ENCODE measurements around the gene GNG13. TPM values are rescaled to one million over a fixed set of nuclear protein-coding genes. Genes with fewer than 3 reads are reported as not detected.

The GNG13 gene
- total and polyA plus RNA-seq, 12 donors, result not detected

GRCh38 chr16:819336-820043, 19.0 kb upstream of the GNG13 start:
- intact Hi-C loops (cut with DNase I), result loop anchor here in 1 of 2 donors (5.0 kb wide), 1 partner anchor 278 kb away; the partner anchor contains the start of gene C1QTNF8
- H3K27ac ChIP-seq, result no peak overlapping the region
- no peaks in the 10 kb centered on the region for H3K9me3 ChIP-seq (replicated peaks in 1 of 3)
- no peak for TF ChIP-seq CTCF (IDR thresholded peaks at IDR 0.05)
- no peak for TF ChIP-seq POLR2A (IDR thresholded peaks at IDR 0.05)
- DNase-seq, result no peak
- 53 to 68% (median 64%) methylated on average over 15 to 23 of the region's 23 CpGs for WGBS, 4 donors
- no peak overlapping the region for H3K4me3 ChIP-seq
- H3K4me1 ChIP-seq (replicated peaks in 1 of 2), result no peaks in the 10 kb centered on the region
- H3K27me3 ChIP-seq, result peaks cover 16% of the 10 kb centered on the region
- H3K36me3 ChIP-seq (replicated peaks in 1 of 2), result no peaks in the 10 kb centered on the region

GRCh38 chr16:818592-818991, 18.1 kb upstream of the GNG13 start:
- Histone ChIP-seq H3K9me3 (replicated peaks in 1 of 3) (no peaks in the 10 kb centered on the region), H3K4me1 (replicated peaks in 1 of 2) (peaks cover 0 to 2% of the 10 kb centered on the region in 2 donors), H3K36me3 (replicated peaks in 1 of 2) (no peaks in the 10 kb centered on the region), H3K4me3 (no peak overlapping the region), H3K27me3 (peaks cover 21% of the 10 kb centered on the region), H3K27ac (no peak overlapping the region)
- DNase-seq, result no peak
- 59 to 85% (median 75%) methylated on average over 2 of the region's 2 CpGs for WGBS, 4 donors
- intact Hi-C loops (cut with DNase I), result loop anchor here in 1 of 2 donors (5.0 kb wide), 1 partner anchor 279 kb away; the partner anchor contains the start of gene C1QTNF8
- TF ChIP-seq POLR2A (IDR thresholded peaks at IDR 0.05), result no peak
- no peak for TF ChIP-seq CTCF (IDR thresholded peaks at IDR 0.05)

GRCh38 chr16:818132-818531, 17.6 kb upstream of the GNG13 start:
- no peaks in the 10 kb centered on the region for H3K9me3 ChIP-seq (replicated peaks in 1 of 3)
- no peak overlapping the region for H3K4me3 ChIP-seq
- WGBS, 4 donors, result 76 to 90% (median 84%) methylated on average over 8 of the region's 8 CpGs
- peaks cover 26% of the 10 kb centered on the region for H3K27me3 ChIP-seq
- H3K27ac ChIP-seq, result no peak overlapping the region
- no peak for DNase-seq
- TF ChIP-seq CTCF (IDR thresholded peaks at IDR 0.05), result no peak
- TF ChIP-seq POLR2A (IDR thresholded peaks at IDR 0.05), result no peak
- intact Hi-C loops (cut with DNase I), result loop anchor here in 1 of 2 donors (5.0 kb wide), 1 partner anchor 279 kb away; the partner anchor contains the start of gene C1QTNF8
- H3K4me1 ChIP-seq (replicated peaks in 1 of 2), result peaks cover 0 to 5% of the 10 kb centered on the region in 2 donors
- H3K36me3 ChIP-seq (replicated peaks in 1 of 2), result no peaks in the 10 kb centered on the region

- Histone ChIP-seq H3K4me3 (no peak overlapping the region), H3K27me3 (peaks cover 28% of the 10 kb centered on the region), H3K27ac (no peak overlapping the region), H3K4me1 (replicated peaks in 1 of 2) (peaks cover 0 to 5% of the 10 kb centered on the region in 2 donors), H3K9me3 (replicated peaks in 1 of 3) (no peaks in the 10 kb centered on the region), H3K36me3 (replicated peaks in 1 of 2) (no peaks in the 10 kb centered on the region)
- WGBS, 4 donors, result 51 to 73% (median 67%) methylated on average over 46 to 71 of the region's 71 CpGs
- intact Hi-C loops (cut with DNase I), result loop anchor here in 1 of 2 donors (5.0 kb wide), 1 partner anchor 280 kb away; the partner anchor contains the start of gene C1QTNF8
- DNase-seq, result no peak
- no peak for TF ChIP-seq CTCF (IDR thresholded peaks at IDR 0.05)
- no peak for TF ChIP-seq POLR2A (IDR thresholded peaks at IDR 0.05)
Measured at GRCh38 chr16:817001-817906, 16.7 kb upstream of the GNG13 start.

Measured in adrenal gland (tissue), 12 donors.